NB4 (cell line): Measurements from ENCODE around the gene INHA.

Source experiments
- DNase-seq: peaks from one replicate; pipeline ENCODE4 v3.0.0; 2010; ENCODE audit warnings: low read depth
- H3K4me3 ChIP-seq: one replicate; pipeline ENCODE4 v1.5.1; 2011; ENCODE audit warnings: mild to moderate bottlenecking, low read depth, low read length, moderate library complexity
- CTCF ChIP-seq: IDR thresholded peaks from one replicate; pipeline ENCODE4 v1.5.1; 2012; ENCODE audit warnings: low read depth, low read length
- MYC ChIP-seq: IDR thresholded peaks from 2 replicates; pipeline ENCODE4 v1.6.1; 2011; ENCODE audit warnings: low read depth, low read length
- POLR2A ChIP-seq: IDR thresholded peaks from 2 replicates; pipeline ENCODE4 v1.6.1; 2011; ENCODE audit warnings: mild to moderate bottlenecking; ENCODE audit not compliant: insufficient read length; ENCODE audit errors: extremely low read depth
- TF ChIP-seq, protein P1 (sequence below): IDR thresholded peaks from 2 replicates; pipeline ENCODE4 v1.6.1; 2011; ENCODE audit warnings: low read depth, low read length

INHA gene

DNA sequence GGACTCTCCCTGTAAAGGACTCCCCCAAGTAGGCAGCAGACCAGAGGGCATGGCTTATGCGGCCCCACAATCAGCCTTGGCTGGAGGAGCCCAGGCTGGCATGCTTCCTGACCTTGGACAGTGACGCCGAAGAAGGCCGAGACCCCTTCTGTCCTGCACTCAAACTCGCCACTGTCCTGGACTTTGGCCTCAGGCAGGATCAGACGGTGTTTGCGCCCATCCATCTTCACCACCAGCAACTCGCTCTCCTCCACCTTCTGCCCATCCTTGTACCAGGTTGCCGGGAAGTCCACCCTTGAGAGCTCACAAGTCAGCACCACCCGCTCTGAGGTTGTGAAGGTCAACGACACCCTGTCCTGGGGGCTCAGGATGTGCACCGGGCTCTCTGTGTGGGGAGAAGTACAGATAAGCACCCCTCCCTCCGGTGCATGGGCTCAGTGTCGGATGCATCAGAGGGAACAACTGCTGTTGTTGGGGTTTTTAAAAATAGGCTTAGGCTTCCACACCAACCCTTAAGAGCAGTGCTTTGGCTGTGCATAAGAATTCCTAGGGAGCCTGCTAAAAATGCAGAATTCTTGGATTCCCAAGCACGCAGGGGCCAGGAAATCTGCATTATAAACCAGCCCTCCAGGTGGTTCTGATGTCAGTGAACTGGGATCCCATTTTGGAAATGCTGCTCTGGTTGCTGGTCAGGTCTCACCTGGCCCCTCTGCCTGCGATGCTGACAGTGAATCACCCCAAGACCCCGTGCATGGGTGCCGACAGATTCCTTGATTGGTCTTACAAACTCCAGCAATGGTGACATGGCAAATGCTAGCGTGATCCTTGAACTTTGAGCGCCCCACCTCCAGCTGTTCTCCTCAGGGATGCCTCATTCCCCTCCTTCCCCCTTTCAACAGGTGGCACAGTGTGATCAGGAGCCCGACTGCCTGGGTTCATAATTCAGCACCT lies 6.7 kb upstream of the INHA start:
- TF ChIP-seq MYC, result no peak
- TF ChIP-seq CTCF, result no peak
- TF ChIP-seq POLR2A, result no peak
- TF ChIP-seq, protein P1, sequence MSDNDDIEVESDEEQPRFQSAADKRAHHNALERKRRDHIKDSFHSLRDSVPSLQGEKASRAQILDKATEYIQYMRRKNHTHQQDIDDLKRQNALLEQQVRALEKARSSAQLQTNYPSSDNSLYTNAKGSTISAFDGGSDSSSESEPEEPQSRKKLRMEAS, result no peak
- no peak overlapping the region for H3K4me3 ChIP-seq
- DNase-seq, result no peak

DNA sequence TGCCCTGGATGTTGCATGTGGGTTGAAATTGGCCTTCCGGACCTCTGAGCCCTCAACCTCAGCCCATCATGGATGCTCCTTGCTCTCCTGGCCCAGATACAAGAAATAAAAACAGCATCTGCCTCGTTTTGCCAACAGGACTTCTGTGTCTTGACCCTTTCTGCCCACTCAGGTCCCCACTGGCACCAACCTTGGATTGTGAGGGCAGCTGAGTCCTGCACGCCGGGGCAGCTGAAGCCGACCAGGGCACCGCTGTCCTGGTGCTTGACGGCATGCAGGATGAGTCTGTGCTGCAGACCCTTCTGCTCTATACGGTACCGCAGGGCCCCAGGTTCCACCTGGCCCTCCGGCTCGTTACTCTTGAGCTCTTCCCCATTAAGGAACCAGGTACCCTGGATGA lies 5.5 kb upstream of the INHA start:
- no peak for DNase-seq
- TF ChIP-seq, protein P1, result no peak
- no peak for TF ChIP-seq POLR2A
- no peak for TF ChIP-seq CTCF
- TF ChIP-seq MYC, result no peak
- H3K4me3 ChIP-seq, result no peak overlapping the region

GRCh38 chr2:219567131-219567530 lies 5.0 kb upstream of the INHA start:
- no peak for TF ChIP-seq MYC
- TF ChIP-seq CTCF, result no peak
- DNase-seq, result no peak
- no peak overlapping the region for H3K4me3 ChIP-seq

DNA sequence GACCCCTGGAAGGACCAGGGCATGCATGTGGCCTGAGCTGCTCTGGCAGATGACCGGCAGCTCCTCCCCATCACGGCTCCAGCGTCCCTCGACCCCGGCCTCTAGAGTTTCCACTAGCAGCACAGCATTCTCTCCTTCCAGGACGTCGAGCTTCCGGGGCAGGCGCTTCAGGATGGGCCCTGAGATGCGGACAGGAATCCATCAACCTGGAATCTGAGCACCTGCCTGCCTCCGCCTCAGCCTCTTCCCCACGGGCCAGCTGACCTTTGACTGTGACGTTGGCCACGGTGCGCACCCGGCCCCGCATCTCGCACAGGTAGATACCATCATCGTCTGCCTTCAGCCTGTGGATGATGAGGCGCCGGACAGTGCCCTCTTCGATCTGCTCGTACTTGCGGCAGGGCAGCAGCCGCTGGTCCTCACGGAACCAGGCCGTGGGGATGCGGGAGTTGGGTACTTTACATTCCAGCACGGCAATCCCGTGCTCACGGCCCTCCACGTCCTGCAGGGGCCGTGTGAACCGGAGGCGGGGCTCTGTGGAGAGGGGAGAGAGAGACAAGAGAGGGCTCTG lies 4.2 kb upstream of the INHA start:
- no peak overlapping the region for H3K4me3 ChIP-seq
- no peak for DNase-seq
- TF ChIP-seq, protein P1, result no peak
- no peak for TF ChIP-seq POLR2A
- no peak for TF ChIP-seq MYC
- TF ChIP-seq CTCF, result no peak

DNA sequence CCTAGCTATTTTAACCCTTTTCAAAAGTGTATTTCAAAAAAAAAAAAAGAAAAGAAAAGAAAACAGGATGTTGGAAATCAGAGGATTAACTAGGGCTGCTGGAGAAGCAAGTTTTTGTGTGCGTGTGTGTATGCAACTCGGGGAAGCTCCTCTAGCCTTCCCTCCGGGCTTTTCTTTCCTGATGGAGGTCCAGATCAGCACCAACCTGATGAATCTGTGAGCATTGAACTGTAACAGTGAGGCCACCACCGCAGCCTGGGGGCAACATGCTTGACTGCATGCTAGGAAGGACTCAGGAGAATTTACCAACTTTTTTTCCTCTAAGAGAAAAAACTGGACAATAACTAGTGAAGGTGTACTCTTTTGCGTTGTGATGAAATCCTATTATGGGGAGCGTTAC lies 3.1 kb upstream of the INHA start:
- no peak for TF ChIP-seq POLR2A
- TF ChIP-seq, protein P1, result no peak
- TF ChIP-seq MYC, result no peak
- no peak for TF ChIP-seq CTCF
- DNase-seq, result no peak
- no peak overlapping the region for H3K4me3 ChIP-seq
